MG63 (cell line): ENCODE data around the gene HOXD1. TPM values are rescaled to one million over a fixed set of nuclear protein-coding genes. Genes with fewer than 3 reads are reported as not detected.

ENCODE experiments used
- total RNA-seq: library from RNA; depleted of rRNA; stranded (reverse); fragments of >200 nt; shearing (Covaris generic); gene quantifications from 2 replicates; pipeline ENCODE4 v1.2.3, GENCODE V29; 2014; ENCODE audit warnings: low replicate concordance; rRNA removed

Gene HOXD1
- total RNA-seq, 1 experiment from 2014 or later: 0.20 TPM

Other genes starting within 250 kb of the HOXD1 start
- 38.4 and 71.7 TPM in 2 replicates for gene LNPK, start 186.4 kb upstream of the HOXD1 start, total RNA-seq
- gene EVX2, start 104.7 kb upstream of the HOXD1 start, total RNA-seq: not detected in 2 replicates
- 3.4 and 5.4 TPM in 2 replicates for gene HOXD13, start 95.9 kb upstream of the HOXD1 start, total RNA-seq
- gene HOXD12, start 88.9 kb upstream of the HOXD1 start, total RNA-seq: not detected in 2 replicates
- 3.6 and 9.7 TPM in 2 replicates for gene HOXD11, start 81.4 kb upstream of the HOXD1 start, total RNA-seq
- 3.8 and 4.8 TPM in 2 replicates for gene HOXD10, start 71.9 kb upstream of the HOXD1 start, total RNA-seq
- gene HOXD9, start 65.9 kb upstream of the HOXD1 start, total RNA-seq: 0.16 and 2.3 TPM in 2 replicates
- gene HOXD8, start 59.0 kb upstream of the HOXD1 start, total RNA-seq: 13.4 and 15.5 TPM in 2 replicates
- 0.26 TPM in 1 of 2 replicates, not detected in the other for gene HOXD4, start 37.1 kb upstream of the HOXD1 start, total RNA-seq
- gene HOXD3, start 31.4 kb upstream of the HOXD1 start, total RNA-seq: 0.32 and 1.5 TPM in 2 replicates
- gene MTX2, start 80.8 kb downstream of the HOXD1 start, total RNA-seq: 34.8 and 40.6 TPM in 2 replicates